SK-N-SH (cell line): ENCODE data around the gene ZNF684. TPM values are rescaled to one million over a fixed set of nuclear protein-coding genes. Genes with fewer than 3 reads are reported as not detected.
"Not testable (repeated sequence)": the region's sequence is repeated elsewhere in the genome, so short reads cannot be mapped to it uniquely, and the experiment has no call there.

Experiments used
- CTCF ChIA-PET: fragments of 300-600, 350-600 bp; formaldehyde crosslinking; extraction: SDS; loops from one replicate; lab custom pipeline; 2021; lab: Yijun Ruan, JAX
- POLR2A ChIA-PET: fragments of 350-600 bp; sonication (Branson Sonifier 250); formaldehyde crosslinking; extraction: SDS; loops from one replicate; lab custom pipeline; 2020; ENCODE audit warnings: antibody characterized with exemption, inconsistent platforms; lab: Yijun Ruan, JAX
- DNase-seq: peaks from one replicate; pipeline ENCODE4 v3.0.0; 2012
- H2AFZ ChIP-seq: fragments of 200-600 bp; sonication (generic); 2 replicates; pipeline ENCODE4 v1.8.1; 2016; ENCODE audit warnings: antibody characterized with exemption, mild to moderate bottlenecking, low read depth
- H3F3A ChIP-seq: fragments of 200-600 bp; sonication (generic); replicated peaks from 2 replicates; pipeline ENCODE3; 2016; ENCODE audit warnings: antibody characterized with exemption, mild to moderate bottlenecking; ENCODE audit not compliant: insufficient read depth
- H3K27ac ChIP-seq, 2 experiments: fragments of 200-500 bp in 1 of 2; fragments of 200-600 bp in 1 of 2; sonication (Bioruptor generic) in 1 of 2; sonication (generic), shearing (Covaris generic) in 1 of 2; 2 replicates each; pipeline versions ENCODE4 v1.5.1 to v1.6.1; 2014 to 2016; ENCODE audit warnings: low read depth in 2 of 2, inconsistent platforms in 1 of 2, low read length in 1 of 2, mild to moderate bottlenecking in 1 of 2, mixed read lengths in 1 of 2
- H3K27me3 ChIP-seq: fragments of 200-600 bp; sonication (generic), shearing (Covaris generic); 2 replicates; pipeline ENCODE4 v1.6.1; 2016; ENCODE audit warnings: mixed run types; ENCODE audit not compliant: insufficient read depth
- H3K36me3 ChIP-seq, 2 experiments: fragments of 200-500 bp in 1 of 2; fragments of 200-600 bp in 1 of 2; sonication (Bioruptor generic) in 1 of 2; sonication (generic) in 1 of 2; replicated peaks in 1 of 2; 2 replicates each; pipeline versions ENCODE3 to v1.5.1; 2014 to 2016; ENCODE audit warnings: low read length in 1 of 2, mild to moderate bottlenecking in 1 of 2; ENCODE audit not compliant: insufficient read depth in 2 of 2, control insufficient read depth in 1 of 2
- H3K4me1 ChIP-seq, 2 experiments: fragments of 200-500 bp in 1 of 2; fragments of 200-600 bp in 1 of 2; sonication (Bioruptor generic) in 1 of 2; sonication (generic), shearing (Covaris generic) in 1 of 2; 2 replicates each; pipeline versions ENCODE4 v1.5.1 to v1.6.1; 2014 to 2016; ENCODE audit warnings: low read depth in 1 of 2, low read length in 1 of 2, mixed run types in 1 of 2; ENCODE audit not compliant: insufficient read depth in 2 of 2, control insufficient read depth in 1 of 2
- H3K4me2 ChIP-seq: fragments of 200-600 bp; sonication (generic), shearing (Covaris generic); 2 replicates; pipeline ENCODE4 v1.6.1; 2017; ENCODE audit warnings: mixed run types
- H3K4me3 ChIP-seq, 2 experiments: fragments of 200-500 bp in 1 of 2; fragments of 200-600 bp in 1 of 2; sonication (Bioruptor generic) in 1 of 2; sonication (generic), shearing (Covaris generic) in 1 of 2; 2 replicates each; pipeline versions ENCODE4 v1.5.1 to v1.8.1; 2014 to 2016; ENCODE audit warnings: low read depth in 2 of 2, inconsistent platforms in 1 of 2, low read length in 1 of 2, mild to moderate bottlenecking in 1 of 2, mixed read lengths in 1 of 2, moderate library complexity in 1 of 2
- H3K79me2 ChIP-seq: fragments of 200-600 bp; sonication (generic); 2 replicates; pipeline ENCODE4 v1.8.1; 2017; ENCODE audit warnings: mild to moderate bottlenecking; ENCODE audit not compliant: insufficient read depth
- H3K9ac ChIP-seq: fragments of 200-600 bp; sonication (generic); 2 replicates; pipeline ENCODE4 v1.6.1; 2017; ENCODE audit warnings: mixed run types
- H3K9me2 ChIP-seq: fragments of 200-600 bp; sonication (generic); 2 replicates; pipeline ENCODE4 v1.6.1; 2017; ENCODE audit warnings: mixed run types
- H3K9me3 ChIP-seq: fragments of 200-600 bp; sonication (generic); 2 replicates; pipeline ENCODE4 v1.6.1; 2017; ENCODE audit warnings: mixed run types, mild to moderate bottlenecking, moderate library complexity
- H4K20me1 ChIP-seq: fragments of 200-600 bp; sonication (generic); 2 replicates; pipeline ENCODE4 v1.6.1; 2017; ENCODE audit warnings: mild to moderate bottlenecking, mixed run types; ENCODE audit not compliant: insufficient read depth
- CHD2 ChIP-seq: fragments of 150-350 bp; IDR thresholded peaks from 2 replicates; pipeline ENCODE4 v1.6.1; 2018; ENCODE audit warnings: low read length; ENCODE audit not compliant: partially characterized antibody
- EZH2phosphoT487 ChIP-seq: fragments of 200-600 bp; sonication (generic); IDR thresholded peaks from 2 replicates; pipeline ENCODE4 v1.6.1; 2017; ENCODE audit warnings: low read depth, mixed run types, mild to moderate bottlenecking, antibody characterized with exemption, moderate library complexity, borderline replicate concordance
- GATA2 ChIP-seq: sonication (generic); formaldehyde crosslinking; IDR thresholded peaks from 2 replicates; pipeline ENCODE4 v1.5.0; 2020; ENCODE audit warnings: mild to moderate bottlenecking, missing genetic modification reagents
- NFIC ChIP-seq: IDR thresholded peaks from 2 replicates; pipeline ENCODE4 v1.4.0; 2012; ENCODE audit warnings: borderline replicate concordance
- NRF1 ChIP-seq: IDR thresholded peaks from 2 replicates; pipeline ENCODE4 v1.6.1; 2012; ENCODE audit warnings: low read depth, mild to moderate bottlenecking, low read length
- RCOR1 ChIP-seq: fragments of 150-350 bp; IDR thresholded peaks from 2 replicates; pipeline ENCODE4 v1.6.1; 2017; ENCODE audit warnings: antibody characterized with exemption, low read length
- RXRA ChIP-seq: IDR thresholded peaks from 2 replicates; pipeline ENCODE4 v1.4.0; 2012; ENCODE audit warnings: low read depth, mild to moderate bottlenecking, borderline replicate concordance
- TCF12 ChIP-seq: IDR thresholded peaks from 2 replicates; pipeline ENCODE4 v1.4.0; 2012
- TEAD4 ChIP-seq: IDR thresholded peaks from 2 replicates; pipeline ENCODE4 v1.4.0; 2012; ENCODE audit warnings: mild to moderate bottlenecking, borderline replicate concordance; ENCODE audit not compliant: insufficient read depth
- WGBS: methylation state at CpG from one replicate; pipeline ENCODE4 v1.1.6; 2017; ENCODE audit warnings: low lambda C conversion rate; 5-methylcytosine and 5-hydroxymethylcytosine counted together
- polyA plus RNA-seq, 3 experiments: library from polyadenylated mRNA; depleted of rRNA; stranded (reverse); fragments of >200 nt; gene quantifications; 2 replicates each; pipeline ENCODE4 v1.2.3, GENCODE V29; 2012
- TF ChIP-seq, protein P1 (sequence below): fragments of 150-350 bp; IDR thresholded peaks from 2 replicates; pipeline ENCODE4 v1.6.1; 2017; ENCODE audit warnings: antibody characterized with exemption, low read length, low read depth, borderline replicate concordance
- TF ChIP-seq, protein P2 (sequence below): IDR thresholded peaks from 2 replicates; pipeline ENCODE4 v1.4.0; 2012; ENCODE audit warnings: low read depth, borderline replicate concordance
- TF ChIP-seq, protein P3 (sequence below): IDR thresholded peaks from 2 replicates; pipeline ENCODE4 v1.6.1; 2012; ENCODE audit warnings: mild to moderate bottlenecking, low read depth, low read length, moderate library complexity

ZNF684 gene
- polyA plus RNA-seq, 1 of the 3 experiments (the other 2 are of a cell fraction): 1.8 TPM

DNA sequence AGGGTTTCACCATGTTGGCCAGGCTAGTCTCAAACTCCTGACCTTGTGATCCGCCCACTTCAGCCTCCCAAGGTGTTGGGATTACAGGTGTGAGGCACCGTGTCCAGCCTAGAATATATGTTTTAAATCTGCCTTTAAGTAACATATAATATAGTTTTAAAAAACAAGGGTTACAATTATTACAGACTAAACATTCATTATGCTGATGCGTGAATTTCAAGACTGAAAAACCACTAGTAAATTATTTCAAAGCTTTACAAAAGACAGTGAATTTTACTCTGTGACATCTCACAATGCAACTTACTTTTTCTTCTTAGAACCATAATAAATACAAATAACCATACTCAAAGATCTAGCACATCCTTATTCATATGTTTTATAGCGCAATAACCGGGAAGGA is 24.7 kb downstream of the ZNF684 start:
- Histone ChIP-seq H3K4me3 (no peak overlapping the region), H3K9me3 (no peaks in the 10 kb centered on the region), H3K9me2 (no peaks in the 10 kb centered on the region), H2AFZ (no peak overlapping the region), H4K20me1 (no peaks in the 10 kb centered on the region), H3F3A (no peaks in the 10 kb centered on the region), H3K4me2 (no peak overlapping the region), H3K4me1 (no peaks in the 10 kb centered on the region), H3K9ac (no peak overlapping the region), H3K79me2 (no peaks in the 10 kb centered on the region), H3K27me3 (no peaks in the 10 kb centered on the region), H3K27ac (no peak overlapping the region), H3K36me3 (no peaks in the 10 kb centered on the region)
- ChIA-PET CTCF (interaction anchor here (1.0 kb wide), 1 partner anchor 113 kb away, joined by 5 read pairs; no protein-coding TSS in a partner anchor), POLR2A (no interaction called here)
- TF ChIP-seq CHD2 (no peak), EZH2phosphoT487 (no peak), RCOR1 (no peak), RXRA (no peak), NFIC (no peak), TCF12 (no peak), GATA2 (CRISPR knock-in tag) (no peak), TEAD4 (no peak), NRF1 (no peak)
- TF ChIP-seq, protein P1, sequence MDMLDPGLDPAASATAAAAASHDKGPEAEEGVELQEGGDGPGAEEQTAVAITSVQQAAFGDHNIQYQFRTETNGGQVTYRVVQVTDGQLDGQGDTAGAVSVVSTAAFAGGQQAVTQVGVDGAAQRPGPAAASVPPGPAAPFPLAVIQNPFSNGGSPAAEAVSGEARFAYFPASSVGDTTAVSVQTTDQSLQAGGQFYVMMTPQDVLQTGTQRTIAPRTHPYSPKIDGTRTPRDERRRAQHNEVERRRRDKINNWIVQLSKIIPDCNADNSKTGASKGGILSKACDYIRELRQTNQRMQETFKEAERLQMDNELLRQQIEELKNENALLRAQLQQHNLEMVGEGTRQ: no peak
- TF ChIP-seq, protein P2, sequence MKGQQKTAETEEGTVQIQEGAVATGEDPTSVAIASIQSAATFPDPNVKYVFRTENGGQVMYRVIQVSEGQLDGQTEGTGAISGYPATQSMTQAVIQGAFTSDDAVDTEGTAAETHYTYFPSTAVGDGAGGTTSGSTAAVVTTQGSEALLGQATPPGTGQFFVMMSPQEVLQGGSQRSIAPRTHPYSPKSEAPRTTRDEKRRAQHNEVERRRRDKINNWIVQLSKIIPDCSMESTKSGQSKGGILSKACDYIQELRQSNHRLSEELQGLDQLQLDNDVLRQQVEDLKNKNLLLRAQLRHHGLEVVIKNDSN: no peak
- TF ChIP-seq, protein P3, sequence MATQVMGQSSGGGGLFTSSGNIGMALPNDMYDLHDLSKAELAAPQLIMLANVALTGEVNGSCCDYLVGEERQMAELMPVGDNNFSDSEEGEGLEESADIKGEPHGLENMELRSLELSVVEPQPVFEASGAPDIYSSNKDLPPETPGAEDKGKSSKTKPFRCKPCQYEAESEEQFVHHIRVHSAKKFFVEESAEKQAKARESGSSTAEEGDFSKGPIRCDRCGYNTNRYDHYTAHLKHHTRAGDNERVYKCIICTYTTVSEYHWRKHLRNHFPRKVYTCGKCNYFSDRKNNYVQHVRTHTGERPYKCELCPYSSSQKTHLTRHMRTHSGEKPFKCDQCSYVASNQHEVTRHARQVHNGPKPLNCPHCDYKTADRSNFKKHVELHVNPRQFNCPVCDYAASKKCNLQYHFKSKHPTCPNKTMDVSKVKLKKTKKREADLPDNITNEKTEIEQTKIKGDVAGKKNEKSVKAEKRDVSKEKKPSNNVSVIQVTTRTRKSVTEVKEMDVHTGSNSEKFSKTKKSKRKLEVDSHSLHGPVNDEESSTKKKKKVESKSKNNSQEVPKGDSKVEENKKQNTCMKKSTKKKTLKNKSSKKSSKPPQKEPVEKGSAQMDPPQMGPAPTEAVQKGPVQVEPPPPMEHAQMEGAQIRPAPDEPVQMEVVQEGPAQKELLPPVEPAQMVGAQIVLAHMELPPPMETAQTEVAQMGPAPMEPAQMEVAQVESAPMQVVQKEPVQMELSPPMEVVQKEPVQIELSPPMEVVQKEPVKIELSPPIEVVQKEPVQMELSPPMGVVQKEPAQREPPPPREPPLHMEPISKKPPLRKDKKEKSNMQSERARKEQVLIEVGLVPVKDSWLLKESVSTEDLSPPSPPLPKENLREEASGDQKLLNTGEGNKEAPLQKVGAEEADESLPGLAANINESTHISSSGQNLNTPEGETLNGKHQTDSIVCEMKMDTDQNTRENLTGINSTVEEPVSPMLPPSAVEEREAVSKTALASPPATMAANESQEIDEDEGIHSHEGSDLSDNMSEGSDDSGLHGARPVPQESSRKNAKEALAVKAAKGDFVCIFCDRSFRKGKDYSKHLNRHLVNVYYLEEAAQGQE: no peak
- no peak for DNase-seq
- WGBS: 82% methylated on average over 5 of the region's 5 CpGs

DNA sequence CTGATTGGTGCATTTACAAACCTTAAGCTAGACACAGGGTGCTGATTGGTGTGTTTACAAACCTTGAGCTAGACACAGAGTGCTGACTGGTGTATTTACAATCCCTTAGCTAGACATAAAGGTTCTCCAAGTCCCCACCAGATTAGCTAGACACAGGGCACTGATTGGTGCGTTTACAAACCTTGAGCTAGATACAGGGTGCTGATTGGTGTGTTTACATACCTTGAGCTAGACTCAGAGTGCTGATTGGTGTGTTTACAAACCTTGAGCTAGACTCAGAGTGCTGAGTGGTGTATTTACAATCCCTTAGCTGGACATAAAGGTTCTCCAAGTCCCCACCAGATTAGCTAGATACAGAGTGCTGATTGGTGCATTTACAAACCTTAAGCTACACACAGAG is 26.8 kb downstream of the ZNF684 start:
- H3K27ac ChIP-seq, H3K79me2 ChIP-seq, H3K9ac ChIP-seq, H4K20me1 ChIP-seq, H3K36me3 ChIP-seq, H3K4me3 ChIP-seq, H3K9me2 ChIP-seq, H3K4me1 ChIP-seq, DNase-seq, H3K4me2 ChIP-seq, H3K9me3 ChIP-seq, H2AFZ ChIP-seq, H3F3A ChIP-seq, H3K27me3 ChIP-seq: not testable (repeated sequence)
- ChIA-PET POLR2A (interaction anchor here (0.7 kb wide), 1 partner anchor 71 kb away, joined by 3 read pairs; no protein-coding TSS in a partner anchor), CTCF (interaction anchor here (1.2 kb wide), 1 partner anchor 25 kb away, joined by 3 read pairs; no protein-coding TSS in a partner anchor)
- 14% methylated on average over 1 of the region's 1 CpG for WGBS
